ENCODE results near the gene GDAP1L1.

The GDAP1L1 gene

DNA sequence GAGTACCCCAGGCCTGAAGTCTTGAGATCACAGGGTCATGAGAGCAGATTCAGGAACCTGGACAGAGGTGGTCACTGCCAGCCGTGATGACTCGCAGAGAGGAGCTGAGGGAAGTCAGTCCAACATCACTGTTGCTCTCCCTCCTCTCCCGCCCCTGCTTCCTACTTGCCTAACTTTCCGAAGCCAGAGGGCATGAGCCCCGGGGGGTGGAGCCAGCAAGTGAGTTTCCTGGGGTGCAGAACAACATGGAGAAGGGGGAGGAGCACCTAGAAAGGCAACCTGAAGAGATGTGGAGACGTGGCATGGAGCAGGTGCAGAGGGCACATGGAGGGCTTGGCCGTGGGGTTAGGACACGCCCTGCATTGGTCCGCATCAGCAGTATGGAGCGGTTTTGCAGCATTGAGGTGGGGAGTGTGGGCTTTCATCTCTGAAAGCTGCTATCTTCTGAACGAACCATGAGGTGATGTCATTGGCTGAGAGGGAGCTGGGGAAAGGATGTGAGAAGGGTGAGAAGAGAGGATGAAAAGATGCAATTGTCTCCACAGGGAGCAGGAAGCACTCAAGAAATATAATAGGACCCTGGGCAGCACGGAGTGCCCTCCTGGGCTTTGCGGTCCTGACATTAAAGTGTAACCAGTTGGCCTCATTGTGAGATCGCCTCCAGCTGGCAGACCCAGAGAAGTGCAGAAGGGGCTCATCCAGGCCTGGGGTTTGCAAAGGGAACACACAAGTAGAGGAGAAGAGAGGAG, 25.0 kb downstream of the GDAP1L1 start:
- Mint-ChIP-seq H3K4me1 (no peaks in the 10 kb centered on the region), H3K9me3 (no peaks in the 10 kb centered on the region), H3K27me3 (ENCODE audit: low read depth, poor library complexity) (peaks cover 14% of the 10 kb centered on the region), H3K27ac (no peak overlapping the region), H3K36me3 (ENCODE audit: low read depth) (no peaks in the 10 kb centered on the region), H3K4me3 (no peak overlapping the region)
- DNase-seq = no peak
- TF ChIP-seq, protein P1, sequence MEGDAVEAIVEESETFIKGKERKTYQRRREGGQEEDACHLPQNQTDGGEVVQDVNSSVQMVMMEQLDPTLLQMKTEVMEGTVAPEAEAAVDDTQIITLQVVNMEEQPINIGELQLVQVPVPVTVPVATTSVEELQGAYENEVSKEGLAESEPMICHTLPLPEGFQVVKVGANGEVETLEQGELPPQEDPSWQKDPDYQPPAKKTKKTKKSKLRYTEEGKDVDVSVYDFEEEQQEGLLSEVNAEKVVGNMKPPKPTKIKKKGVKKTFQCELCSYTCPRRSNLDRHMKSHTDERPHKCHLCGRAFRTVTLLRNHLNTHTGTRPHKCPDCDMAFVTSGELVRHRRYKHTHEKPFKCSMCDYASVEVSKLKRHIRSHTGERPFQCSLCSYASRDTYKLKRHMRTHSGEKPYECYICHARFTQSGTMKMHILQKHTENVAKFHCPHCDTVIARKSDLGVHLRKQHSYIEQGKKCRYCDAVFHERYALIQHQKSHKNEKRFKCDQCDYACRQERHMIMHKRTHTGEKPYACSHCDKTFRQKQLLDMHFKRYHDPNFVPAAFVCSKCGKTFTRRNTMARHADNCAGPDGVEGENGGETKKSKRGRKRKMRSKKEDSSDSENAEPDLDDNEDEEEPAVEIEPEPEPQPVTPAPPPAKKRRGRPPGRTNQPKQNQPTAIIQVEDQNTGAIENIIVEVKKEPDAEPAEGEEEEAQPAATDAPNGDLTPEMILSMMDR (IDR thresholded peaks at IDR 0.05) = no peak

DNA sequence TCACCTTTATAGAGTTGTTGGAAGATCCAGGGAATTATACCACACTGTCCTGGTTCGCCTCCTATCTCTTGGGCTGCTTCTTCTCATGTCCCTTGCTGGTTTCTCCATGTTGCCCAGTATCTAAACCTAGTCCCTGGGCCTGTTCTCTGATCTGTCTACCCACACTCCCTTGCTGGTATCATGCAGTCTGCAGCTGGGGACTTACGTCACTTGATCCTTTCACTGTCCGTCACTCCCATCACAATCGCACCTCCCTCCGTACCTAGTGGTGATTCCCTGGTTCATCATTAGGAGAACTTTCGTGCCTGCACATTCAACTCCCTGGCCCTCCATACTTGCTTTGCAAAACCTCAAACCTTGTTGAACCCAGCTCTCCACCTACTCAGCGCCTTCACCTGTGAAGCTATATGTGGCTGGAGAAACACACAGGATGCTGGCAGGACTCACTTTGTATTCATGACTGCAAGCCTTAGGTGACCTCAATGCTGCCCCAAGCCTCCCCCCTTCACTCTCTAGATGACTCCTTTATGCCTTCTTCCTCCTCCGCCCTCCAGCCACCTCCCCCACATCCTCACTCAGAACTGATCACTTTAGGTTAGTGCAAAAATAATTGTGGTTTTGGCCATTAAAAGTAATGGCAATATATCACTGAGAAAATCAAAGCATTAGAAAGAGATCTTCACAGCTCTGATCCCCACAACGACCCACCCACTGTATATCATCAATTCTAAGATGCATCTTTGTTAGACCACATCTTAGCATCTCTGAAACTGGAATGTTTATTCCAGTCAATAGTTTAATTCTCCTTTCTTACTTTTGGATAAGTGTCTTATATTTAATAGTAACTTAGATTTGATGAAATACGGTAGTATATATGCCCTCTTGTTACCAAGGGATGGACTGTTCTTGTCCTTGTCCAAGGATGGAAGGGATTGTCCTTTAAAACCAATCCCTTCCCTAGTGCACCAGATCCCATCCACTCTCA, 26.4 kb downstream of the GDAP1L1 start:
- TF ChIP-seq, protein P1 (IDR thresholded peaks at IDR 0.05) = no peak
- H3K4me3 Mint-ChIP-seq = no peak overlapping the region
- DNase-seq = no peak
- H3K27ac Mint-ChIP-seq = no peak overlapping the region
- H3K9me3 Mint-ChIP-seq = no peaks in the 10 kb centered on the region
- peaks cover 13% of the 10 kb centered on the region for H3K27me3 Mint-ChIP-seq (ENCODE audit: low read depth, poor library complexity)
- H3K4me1 Mint-ChIP-seq = no peaks in the 10 kb centered on the region
- H3K36me3 Mint-ChIP-seq (ENCODE audit: low read depth) = no peaks in the 10 kb centered on the region

DNA sequence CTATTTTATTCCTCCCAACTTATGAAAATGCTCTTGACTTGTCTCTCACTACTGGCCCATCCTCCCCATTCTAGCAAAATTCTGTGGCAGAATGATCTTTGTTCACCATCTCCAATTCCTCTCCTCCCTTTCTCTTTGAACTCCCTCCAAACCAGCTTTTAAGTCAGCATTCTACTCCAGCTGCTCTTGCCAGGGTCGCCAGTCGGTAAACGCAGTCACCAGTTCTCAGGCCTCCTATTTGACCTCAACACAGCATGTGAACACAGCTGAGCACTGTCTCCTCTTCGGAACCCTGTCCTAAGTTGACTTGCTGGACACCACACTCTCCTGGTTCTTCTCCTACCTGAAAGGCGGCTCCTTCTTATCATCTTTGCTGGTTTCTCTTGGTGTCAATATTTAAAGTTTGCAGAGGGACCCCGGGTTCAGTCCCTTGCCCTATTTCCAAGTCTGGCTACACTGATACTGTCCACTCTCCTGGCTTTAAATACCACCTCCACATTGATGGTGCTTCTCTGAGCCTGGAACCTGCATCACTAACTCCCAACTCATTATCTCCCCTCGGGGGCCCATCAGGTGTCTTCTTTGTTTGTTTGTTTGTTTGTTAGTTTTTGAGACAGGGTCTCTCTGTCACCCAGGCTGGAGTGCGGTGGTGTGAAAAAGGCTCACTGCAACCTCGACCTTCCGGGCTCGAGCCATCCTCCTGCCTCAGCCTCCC, 27.4 kb downstream of the GDAP1L1 start:
- Mint-ChIP-seq H3K27ac (no peak overlapping the region), H3K4me1 (no peaks in the 10 kb centered on the region), H3K9me3 (no peaks in the 10 kb centered on the region), H3K36me3 (ENCODE audit: low read depth) (no peaks in the 10 kb centered on the region), H3K27me3 (ENCODE audit: low read depth, poor library complexity) (peaks cover 8% of the 10 kb centered on the region), H3K4me3 (no peak overlapping the region)
- TF ChIP-seq, protein P1 (IDR thresholded peaks at IDR 0.05) = no peak
- DNase-seq = no peak

DNA sequence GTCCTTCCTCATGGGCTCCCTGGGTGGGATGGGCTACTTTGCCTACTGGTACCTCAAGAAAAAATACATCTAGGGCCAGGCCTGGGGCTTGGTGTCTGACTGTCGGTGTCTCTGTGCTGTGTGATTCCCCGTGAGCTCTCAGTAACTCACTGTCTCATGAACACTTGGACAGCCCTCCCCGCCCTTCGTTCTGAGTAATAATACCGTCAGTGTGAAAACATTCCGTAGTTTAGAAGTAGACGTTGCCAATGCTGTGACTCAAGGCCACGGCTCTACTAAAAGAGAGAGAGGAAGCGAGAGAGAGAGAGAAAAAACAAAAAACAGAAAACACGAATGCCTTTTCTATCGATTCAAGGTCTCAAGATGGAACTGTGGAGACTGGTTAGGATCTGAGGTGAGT, 32.1 kb downstream of the GDAP1L1 start:
- no peaks in the 10 kb centered on the region for H3K9me3 Mint-ChIP-seq
- no peak overlapping the region for H3K4me3 Mint-ChIP-seq
- no peaks in the 10 kb centered on the region for H3K36me3 Mint-ChIP-seq (ENCODE audit: low read depth)
- no peaks in the 10 kb centered on the region for H3K4me1 Mint-ChIP-seq
- H3K27me3 Mint-ChIP-seq (ENCODE audit: low read depth, poor library complexity) = peaks cover 17% of the 10 kb centered on the region
- H3K27ac Mint-ChIP-seq = no peak overlapping the region
- no peak for DNase-seq
- TF ChIP-seq, protein P1 (IDR thresholded peaks at IDR 0.05) = no peak

DNA sequence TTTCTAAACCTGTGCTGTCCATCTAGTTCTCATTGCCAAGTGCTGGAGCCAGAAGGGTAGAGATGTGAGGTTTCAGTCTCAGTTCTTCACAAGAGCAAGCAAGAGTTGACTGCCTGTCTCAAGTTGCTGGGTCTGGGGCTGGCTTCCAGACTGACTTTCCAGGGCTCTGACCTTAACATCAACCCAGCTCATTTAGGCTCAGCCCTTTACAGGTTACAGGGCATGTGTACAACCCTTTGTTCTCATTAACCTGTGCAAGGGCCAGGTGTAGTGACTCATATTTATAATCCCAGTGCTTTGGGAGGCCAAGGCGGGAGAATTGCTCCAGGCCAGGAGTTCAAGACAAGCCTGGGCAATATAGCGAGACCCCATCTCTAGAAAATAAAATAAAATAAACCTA, 33.3 kb downstream of the GDAP1L1 start:
- H3K9me3 Mint-ChIP-seq = no peaks in the 10 kb centered on the region
- H3K36me3 Mint-ChIP-seq (ENCODE audit: low read depth) = no peaks in the 10 kb centered on the region
- H3K4me1 Mint-ChIP-seq = no peaks in the 10 kb centered on the region
- no peak overlapping the region for H3K27ac Mint-ChIP-seq
- H3K27me3 Mint-ChIP-seq (ENCODE audit: low read depth, poor library complexity) = peaks cover 17% of the 10 kb centered on the region
- no peak overlapping the region for H3K4me3 Mint-ChIP-seq
- TF ChIP-seq, protein P1 (IDR thresholded peaks at IDR 0.05) = no peak
- DNase-seq = no peak
